HEK293 (cell line): ENCODE results near the gene PABPN1L.

Experiments used
- ZNF292 ChIP-seq: fragments of 450-650 bp; formaldehyde crosslinking; IDR thresholded peaks from 2 replicates; pipeline ENCODE4 v1.5.1; 2016; ENCODE audit warnings: low read depth, missing biosample characterization, missing genetic modification characterization, borderline replicate concordance
- TF ChIP-seq, protein P1 (sequence below): fragments of 450-650 bp; formaldehyde crosslinking; IDR thresholded peaks from 2 replicates; pipeline ENCODE4 v1.5.1; 2016; ENCODE audit warnings: missing biosample characterization, missing genetic modification characterization

GRCh38 chr16:88864521-88864920 lies 1.9 kb downstream of the PABPN1L start:
- TF ChIP-seq, protein P1, sequence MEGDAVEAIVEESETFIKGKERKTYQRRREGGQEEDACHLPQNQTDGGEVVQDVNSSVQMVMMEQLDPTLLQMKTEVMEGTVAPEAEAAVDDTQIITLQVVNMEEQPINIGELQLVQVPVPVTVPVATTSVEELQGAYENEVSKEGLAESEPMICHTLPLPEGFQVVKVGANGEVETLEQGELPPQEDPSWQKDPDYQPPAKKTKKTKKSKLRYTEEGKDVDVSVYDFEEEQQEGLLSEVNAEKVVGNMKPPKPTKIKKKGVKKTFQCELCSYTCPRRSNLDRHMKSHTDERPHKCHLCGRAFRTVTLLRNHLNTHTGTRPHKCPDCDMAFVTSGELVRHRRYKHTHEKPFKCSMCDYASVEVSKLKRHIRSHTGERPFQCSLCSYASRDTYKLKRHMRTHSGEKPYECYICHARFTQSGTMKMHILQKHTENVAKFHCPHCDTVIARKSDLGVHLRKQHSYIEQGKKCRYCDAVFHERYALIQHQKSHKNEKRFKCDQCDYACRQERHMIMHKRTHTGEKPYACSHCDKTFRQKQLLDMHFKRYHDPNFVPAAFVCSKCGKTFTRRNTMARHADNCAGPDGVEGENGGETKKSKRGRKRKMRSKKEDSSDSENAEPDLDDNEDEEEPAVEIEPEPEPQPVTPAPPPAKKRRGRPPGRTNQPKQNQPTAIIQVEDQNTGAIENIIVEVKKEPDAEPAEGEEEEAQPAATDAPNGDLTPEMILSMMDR = no peak
- no peak for TF ChIP-seq ZNF292 (tag by site-specific recombination)
